ENCODE data around the gene ETV3L. TPM values are rescaled to one million over a fixed set of nuclear protein-coding genes. Genes with fewer than 3 reads are reported as not detected.

The ETV3L gene
- total and polyA plus RNA-seq, 2 of the 8 experiments (the other 6 are each of a cell fraction or from before 2014, with no cell fraction given): 0.17 to 0.26 TPM

GRCh38 chr1:157134442-157134841 lies 34.8 kb upstream of the ETV3L start:
- Histone ChIP-seq H3K18ac (ENCODE audit: extremely low read depth, low read length) (no peak overlapping the region), H4K8ac (ENCODE audit: extremely low read depth, insufficient read depth, low read length) (no peak overlapping the region), H2BK5ac (ENCODE audit: low read depth, low read length) (no peak overlapping the region), H3K4me1 (replicated peaks in 1 of 4; ENCODE audit: control insufficient read depth in 3 of 4, insufficient read depth in 4 of 4, low read length in 3 of 4) (peaks cover 0 to 10% (median 4%) of the 10 kb centered on the region in 4 experiments; a peak in 3 of 7 replicates), H3K56ac (replicated peaks; ENCODE audit: insufficient read length, low read depth, low read length) (no peak overlapping the region), H3K79me2 (ENCODE audit: control insufficient read depth in 1 of 2, insufficient read depth in 2 of 2, low read length in 2 of 2) (peaks cover 7 to 29% of the 10 kb centered on the region in 2 experiments; a peak in 3 of 4 replicates), H3K27ac (ENCODE audit: low read depth, low read length) (no peak overlapping the region), H3K4me2 (ENCODE audit: insufficient read depth in 1 of 2, low read depth in 2 of 2, low read length in 2 of 2) (no peak overlapping the region), H3K4ac (replicated peaks; ENCODE audit: insufficient read length, low read depth, low read length) (no peak overlapping the region), H3K23me2 (ENCODE audit: low read depth, low read length) (peaks cover 10% of the 10 kb centered on the region; the same call in 1 of the 2 replicates), H2BK20ac (ENCODE audit: low read length) (no peak overlapping the region), H4K91ac (replicated peaks; ENCODE audit: insufficient read length, low read length) (no peak overlapping the region), H3K79me1 (ENCODE audit: low read depth, low read length) (peaks cover 8% of the 10 kb centered on the region), H3K9me3 (ENCODE audit: insufficient read depth in 2 of 2, low read depth in 1 of 2, low read length in 1 of 2) (no peaks in the 10 kb centered on the region), H3K9ac (replicated peaks in 1 of 4; ENCODE audit: extremely low read depth in 1 of 4, low read depth in 3 of 4, low read length in 3 of 4) (no peak overlapping the region), H2BK120ac (replicated peaks; ENCODE audit: low read depth, low read length) (no peak overlapping the region), H2BK12ac (ENCODE audit: low read depth, low read length) (no peak overlapping the region), H3K14ac (ENCODE audit: insufficient read length) (no peak overlapping the region), H3K36me3 (ENCODE audit: control insufficient read depth in 2 of 4, insufficient read depth in 4 of 4, low read length in 3 of 4) (peaks cover 12 to 58% (median 44%) of the 10 kb centered on the region in 4 experiments; a peak in 7 of 8 replicates), H2BK15ac (ENCODE audit: low read length) (no peak overlapping the region), H3K23ac (ENCODE audit: insufficient read length) (no peak overlapping the region), H3K4me3 (ENCODE audit: extremely low read depth in 1 of 4, insufficient read depth in 2 of 4, low read depth in 3 of 4, low read length in 4 of 4) (no peak overlapping the region), H2AK5ac (ENCODE audit: low read depth, low read length) (no peak overlapping the region), H2AFZ (ENCODE audit: low read length) (no peak overlapping the region), H4K5ac (ENCODE audit: insufficient read length, low read depth, low read length) (no peak overlapping the region), H4K20me1 (replicated peaks in 1 of 2; ENCODE audit: control insufficient read depth in 1 of 2, insufficient read depth in 2 of 2, low read length in 2 of 2) (peaks cover 9 to 11% of the 10 kb centered on the region in 2 experiments), H3K27me3 (replicated peaks in 1 of 4; ENCODE audit: control insufficient read depth in 3 of 4, extremely low read depth in 1 of 4, insufficient read depth in 3 of 4, low read length in 3 of 4) (no peaks in the 10 kb centered on the region)
- no peak for DNase-seq (ENCODE audit: low read depth in 1 of 2, low spot score in 2 of 2)
- no peak for FAIRE-seq
- POLR2A ChIA-PET (ENCODE audit: partially characterized antibody): interaction anchor here (1.1 to 10.5 kb wide), 4 partner anchors 9 to 21 kb away, joined by 4 to 70 read pairs (median 18); no protein-coding TSS in a partner anchor
- CTCF ChIA-PET (ENCODE audit: partially characterized antibody): interaction anchor here (0.8 to 16.2 kb wide), 10 partner anchors 8 to 245 kb away, joined by 3 to 187 read pairs (median 4); no protein-coding TSS in a partner anchor
- WGBS, 2 experiments (ENCODE audit: extremely low coverage in 1 of 2, insufficient coverage in 1 of 2, insufficient read length in 1 of 2, insufficient replicate concordance in 2 of 2, low coverage in 1 of 2, low lambda C conversion rate in 2 of 2, missing lambda C conversion rate in 1 of 2): 93 to 100% methylated on average over 1 to 4 of the region's 4 CpGs
- no peak for TF ChIP-seq SIRT6 (IDR thresholded peaks at IDR 0.05; ENCODE audit: low read length)
- no peak for TF ChIP-seq ZNF274 (IDR thresholded peaks at IDR 0.05; ENCODE audit: borderline replicate concordance, extremely low read depth, low read length)
- TF ChIP-seq POU5F1 (IDR thresholded peaks at IDR 0.05; ENCODE audit: low read depth, low read length): no peak
- no peak for TF ChIP-seq SP4 (IDR thresholded peaks at IDR 0.05; ENCODE audit: low read length)
- TF ChIP-seq JUND (IDR thresholded peaks at IDR 0.05; ENCODE audit: low read length): no peak
- TF ChIP-seq POLR2A (IDR thresholded peaks at IDR 0.05; ENCODE audit: control extremely low read depth in 1 of 2, low read depth in 2 of 2, low read length in 2 of 2): no peak
- no peak for TF ChIP-seq SP1 (IDR thresholded peaks at IDR 0.05; ENCODE audit: low read depth, low read length)
- no peak for TF ChIP-seq CREB1 (IDR thresholded peaks at IDR 0.05)
- TF ChIP-seq KDM5A (IDR thresholded peaks at IDR 0.05; ENCODE audit: low read length): no peak
- no peak for TF ChIP-seq CHD2 (IDR thresholded peaks at IDR 0.05; ENCODE audit: low read length)
- TF ChIP-seq SUZ12 (IDR thresholded peaks at IDR 0.05; ENCODE audit: low read length): no peak
- no peak for TF ChIP-seq HDAC2 (IDR thresholded peaks at IDR 0.05; ENCODE audit: borderline replicate concordance in 1 of 2, low read depth in 2 of 2, low read length in 2 of 2)
- TF ChIP-seq TAF7 (optimal IDR thresholded peaks at IDR 0.05; ENCODE audit: borderline replicate concordance, low read depth, low read length): no peak
- TF ChIP-seq SP2 (IDR thresholded peaks at IDR 0.05; ENCODE audit: low read length): no peak
- no peak for TF ChIP-seq TAF1 (IDR thresholded peaks at IDR 0.05; ENCODE audit: low read depth, low read length)
- TF ChIP-seq SIN3A (conservative IDR thresholded peaks at IDR 0.05 in 1 of 2, IDR thresholded peaks at IDR 0.05 in 1 of 2; ENCODE audit: low read depth in 1 of 2, low read length in 2 of 2): no peak
